Activated CD4-positive, alpha-beta T cell treated with anti-CD3 and anti-CD28 coated beads, Interleukin-2, amount 50 U/mL, for 1 hour (primary cell): Measurements from ENCODE around the gene ADAM12.

Source experiments
- DNase-seq: peaks from one replicate; pipeline ENCODE4 v3.0.0-alpha.2; 2020

The ADAM12 gene

GRCh38 chr10:126387931-126388911 is at the start of gene ADAM12:
Gene ADAM12 (minus strand): TSS chr10:126388477. CDS start chr10:126388145, 332 bp downstream.
- no peak for DNase-seq

GRCh38 chr10:126437635-126438406 is 49.5 kb upstream of the ADAM12 start:
- DNase-seq: no peak

GRCh38 chr10:126434235-126434634 is 46.0 kb upstream of the ADAM12 start:
- no peak for DNase-seq

- no peak for DNase-seq
Measured at GRCh38 chr10:126433351-126433750, 45.1 kb upstream of the ADAM12 start.

- DNase-seq: no peak
Measured at GRCh38 chr10:126432507-126432906, 44.2 kb upstream of the ADAM12 start.

GRCh38 chr10:126431816-126432215 is 43.5 kb upstream of the ADAM12 start:
- DNase-seq: no peak

- no peak for DNase-seq
Measured at GRCh38 chr10:126430512-126430911, 42.2 kb upstream of the ADAM12 start.

- DNase-seq: no peak
Measured at GRCh38 chr10:126429275-126429674, 41.0 kb upstream of the ADAM12 start.

- DNase-seq: no peak
Measured at GRCh38 chr10:126425489-126426065, 37.3 kb upstream of the ADAM12 start.

- DNase-seq: no peak
Measured at GRCh38 chr10:126425032-126425431, 36.8 kb upstream of the ADAM12 start.

- no peak for DNase-seq
Measured at GRCh38 chr10:126423732-126424491, 35.6 kb upstream of the ADAM12 start.

- no peak for DNase-seq
Measured at GRCh38 chr10:126422567-126422966, 34.3 kb upstream of the ADAM12 start.

- DNase-seq: no peak
Measured at GRCh38 chr10:126421756-126422256, 33.5 kb upstream of the ADAM12 start.

- no peak for DNase-seq
Measured at GRCh38 chr10:126420567-126421300, 32.5 kb upstream of the ADAM12 start.

- DNase-seq: no peak
Measured at GRCh38 chr10:126417220-126417825, 29.0 kb upstream of the ADAM12 start.

GRCh38 chr10:126409821-126410220 is 21.5 kb upstream of the ADAM12 start:
- DNase-seq: no peak

- DNase-seq: no peak
Measured at GRCh38 chr10:126408953-126409641, 20.8 kb upstream of the ADAM12 start.

- no peak for DNase-seq
Measured at GRCh38 chr10:126407831-126408230, 19.6 kb upstream of the ADAM12 start.

GRCh38 chr10:126405239-126405775 is 17.0 kb upstream of the ADAM12 start:
- DNase-seq: no peak
